Activated T-cell treated with anti-CD3 and anti-CD28 coated beads for 48 hours (primary cell): ENCODE results near the gene ATP13A5.

Experiments
- DNase-seq: peaks from one replicate; pipeline ENCODE4 v3.0.0-alpha.2; 2020; ENCODE audit warnings: low read depth

Gene ATP13A5

DNA sequence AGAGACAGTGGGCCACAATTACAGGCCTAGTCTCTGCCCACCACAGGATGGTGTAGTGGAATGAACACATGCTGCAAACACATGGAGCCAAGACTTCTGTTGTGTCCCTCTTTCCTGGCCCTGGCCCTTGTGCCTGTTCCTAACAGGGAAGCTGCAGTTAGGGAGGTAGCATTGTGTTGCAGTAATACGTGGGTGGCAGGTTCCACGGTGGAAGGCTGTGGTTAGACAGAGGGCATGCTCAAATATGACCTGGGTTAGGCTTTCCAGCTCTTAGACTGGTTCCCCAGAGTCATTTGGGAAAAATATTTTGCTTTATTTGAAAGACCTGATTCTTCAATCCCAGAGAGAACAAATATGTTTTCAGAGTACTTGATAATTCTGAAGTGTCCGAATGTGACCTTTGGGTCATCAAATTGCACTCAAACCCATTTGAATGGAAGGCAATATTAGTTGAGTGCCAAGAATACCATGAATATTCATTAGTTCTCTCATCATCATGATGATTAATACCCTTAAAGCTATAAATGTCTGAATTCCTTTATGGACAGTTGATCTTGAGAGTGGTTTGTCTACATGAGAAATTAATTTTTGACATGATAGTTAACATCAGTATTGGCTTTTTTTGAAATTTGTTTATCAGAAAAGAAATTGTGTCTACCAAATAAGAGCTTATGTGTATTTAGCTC lies 109.1 kb downstream of the ATP13A5 start:
- no peak for DNase-seq

DNA sequence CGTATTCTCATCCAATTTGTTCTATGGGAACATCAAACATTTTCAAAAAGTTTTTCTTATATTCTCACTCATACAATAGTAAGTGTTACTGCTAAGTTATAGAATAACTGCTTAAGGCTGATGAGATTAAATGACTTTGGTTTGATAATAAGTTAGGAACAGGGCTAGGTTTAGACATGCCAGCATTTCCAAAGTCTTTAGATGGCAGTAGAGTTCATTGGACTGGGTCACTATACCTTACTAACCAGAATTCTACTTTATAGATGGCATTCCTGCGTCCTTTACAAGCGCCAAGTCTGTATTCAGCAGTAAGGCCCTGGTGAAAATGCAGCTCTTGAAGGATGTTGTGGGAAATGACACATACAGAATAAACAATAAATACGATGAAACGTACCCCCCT lies 115.8 kb downstream of the ATP13A5 start:
- no peak for DNase-seq

DNA sequence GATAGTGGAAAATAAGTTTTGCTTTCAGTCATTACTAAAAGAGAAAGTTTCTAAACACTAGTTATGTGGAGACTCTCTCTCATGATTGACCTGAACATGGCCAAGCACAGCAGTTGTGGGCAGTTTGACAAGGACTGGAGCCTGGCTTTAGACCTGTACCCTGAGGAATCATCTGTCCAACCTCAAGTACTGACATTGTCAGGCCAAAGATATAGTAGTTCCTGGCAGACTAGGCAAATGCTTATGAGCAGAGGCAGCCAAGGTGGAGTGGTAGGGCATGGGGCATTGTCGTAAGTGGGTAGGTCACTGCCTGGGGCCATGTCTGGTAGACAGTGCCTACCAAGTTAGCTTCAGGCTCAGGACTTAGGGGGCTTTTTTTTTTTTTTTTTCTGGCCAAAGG lies 116.6 kb downstream of the ATP13A5 start:
- DNase-seq, result no peak

DNA sequence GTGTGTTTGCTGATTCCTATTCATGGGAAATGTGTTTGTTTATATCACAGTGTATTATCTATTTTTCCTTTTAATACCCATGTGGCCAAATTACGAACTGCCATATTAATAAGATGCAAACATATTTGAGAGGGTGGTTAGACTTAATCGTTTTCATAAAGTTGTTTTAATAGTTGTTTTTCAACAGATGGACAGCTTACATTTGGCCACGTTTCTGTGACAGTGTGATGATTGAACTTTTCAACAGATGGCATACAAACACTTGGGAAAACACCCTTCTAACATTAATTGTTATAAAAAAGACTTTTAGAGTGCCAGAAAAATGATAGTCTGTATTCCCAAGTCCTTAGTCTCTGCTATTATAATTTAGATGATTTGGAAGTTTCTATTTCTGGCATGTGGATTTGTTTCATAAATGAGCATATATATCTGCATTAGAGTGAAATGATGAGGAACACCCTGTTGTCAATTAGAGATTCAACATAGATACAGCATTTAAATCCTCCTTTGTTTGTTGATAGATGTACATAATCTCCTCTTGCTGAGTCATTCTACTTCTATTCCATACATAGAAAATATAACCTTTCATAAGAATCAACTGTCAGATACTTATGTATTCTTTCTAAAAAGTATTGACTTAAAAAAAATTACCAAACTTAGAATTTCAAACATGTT lies 124.4 kb downstream of the ATP13A5 start:
- no peak for DNase-seq

DNA sequence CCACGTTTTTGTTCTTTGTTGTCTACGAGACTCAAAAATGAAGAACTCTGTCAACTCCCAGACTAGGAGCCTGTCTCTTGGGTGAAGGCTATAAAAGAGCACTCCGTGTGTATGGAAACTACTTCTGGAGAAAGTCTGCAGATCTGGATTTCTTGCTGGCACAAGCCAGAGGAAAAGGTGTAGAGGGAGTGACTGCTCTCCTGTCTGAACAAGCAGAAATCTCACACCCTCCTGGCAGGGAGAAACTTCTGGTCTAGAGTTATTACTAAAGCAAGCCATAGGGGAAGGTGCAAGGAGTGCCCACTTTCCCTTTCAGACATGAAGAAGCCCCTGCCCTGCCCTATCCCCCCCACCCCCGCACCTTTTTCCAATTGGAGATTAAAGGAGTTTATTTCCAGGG lies 128.1 kb downstream of the ATP13A5 start:
- no peak for DNase-seq

DNA sequence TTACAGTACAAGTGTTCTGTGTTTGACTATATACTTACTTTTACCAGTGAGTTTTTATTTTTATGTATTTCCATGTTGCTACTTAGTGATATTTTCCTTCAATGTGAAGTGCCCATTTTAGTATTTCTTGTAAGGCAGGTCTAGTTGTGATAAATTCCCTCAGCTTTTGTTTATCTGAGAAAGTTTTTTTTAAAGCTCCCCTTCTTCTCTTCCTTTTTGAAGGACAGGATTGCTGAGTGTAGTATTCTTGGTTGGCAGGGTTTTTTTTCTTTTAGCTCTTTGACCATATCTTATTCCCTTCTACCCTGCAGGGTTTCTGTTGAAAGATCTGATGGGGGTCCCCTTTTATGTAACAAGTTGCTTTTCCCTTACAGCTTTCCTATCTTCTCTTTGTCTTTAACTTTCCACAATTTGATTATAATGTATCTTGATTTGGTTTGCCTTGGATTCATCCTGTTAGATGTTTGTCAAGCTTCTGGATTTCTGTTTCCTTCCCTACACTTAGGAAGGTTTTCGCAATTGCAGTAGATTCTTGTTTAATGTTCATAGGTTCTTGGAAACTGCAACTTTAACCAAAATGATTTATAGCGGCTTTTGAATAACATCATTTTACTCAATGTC lies 129.6 kb downstream of the ATP13A5 start:
- DNase-seq, result no peak

DNA sequence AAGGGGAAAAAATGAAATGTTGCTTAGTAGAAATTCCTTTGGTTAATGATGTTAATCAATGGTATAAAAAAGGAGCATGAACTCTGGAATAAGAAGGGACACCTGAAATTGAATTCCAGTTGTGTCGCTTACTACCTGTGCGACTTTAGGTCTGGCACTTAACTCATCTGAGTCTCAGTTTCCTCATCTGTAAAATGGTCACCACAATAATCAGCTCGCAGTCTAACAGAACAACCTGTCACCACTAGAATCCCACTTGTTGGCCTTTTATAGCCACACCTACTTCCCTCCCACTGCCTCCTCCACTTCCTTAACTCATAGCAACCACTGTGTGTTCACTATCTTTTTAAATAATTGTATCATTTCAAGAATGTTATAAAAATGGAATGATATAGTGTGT lies 135.0 kb downstream of the ATP13A5 start:
- no peak for DNase-seq

DNA sequence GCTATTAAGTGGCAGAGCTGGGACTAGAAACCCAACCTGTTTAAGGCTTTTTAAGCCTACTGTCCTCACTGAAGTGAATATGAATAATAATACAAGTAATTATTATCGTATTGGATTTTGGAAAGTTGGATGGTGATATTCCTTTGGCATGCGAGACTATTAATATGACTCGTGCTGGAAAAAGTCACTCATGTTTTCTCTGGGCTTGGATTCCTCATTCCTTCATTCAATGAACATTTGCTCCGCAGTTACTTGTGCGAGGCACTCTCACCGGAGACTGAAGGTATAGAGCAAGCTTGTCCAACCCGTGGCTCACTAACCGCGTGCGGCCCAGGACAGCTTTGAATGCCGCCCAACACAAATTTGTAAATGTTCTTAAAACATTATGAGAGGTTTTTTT lies 136.8 kb downstream of the ATP13A5 start:
- DNase-seq, result no peak

DNA sequence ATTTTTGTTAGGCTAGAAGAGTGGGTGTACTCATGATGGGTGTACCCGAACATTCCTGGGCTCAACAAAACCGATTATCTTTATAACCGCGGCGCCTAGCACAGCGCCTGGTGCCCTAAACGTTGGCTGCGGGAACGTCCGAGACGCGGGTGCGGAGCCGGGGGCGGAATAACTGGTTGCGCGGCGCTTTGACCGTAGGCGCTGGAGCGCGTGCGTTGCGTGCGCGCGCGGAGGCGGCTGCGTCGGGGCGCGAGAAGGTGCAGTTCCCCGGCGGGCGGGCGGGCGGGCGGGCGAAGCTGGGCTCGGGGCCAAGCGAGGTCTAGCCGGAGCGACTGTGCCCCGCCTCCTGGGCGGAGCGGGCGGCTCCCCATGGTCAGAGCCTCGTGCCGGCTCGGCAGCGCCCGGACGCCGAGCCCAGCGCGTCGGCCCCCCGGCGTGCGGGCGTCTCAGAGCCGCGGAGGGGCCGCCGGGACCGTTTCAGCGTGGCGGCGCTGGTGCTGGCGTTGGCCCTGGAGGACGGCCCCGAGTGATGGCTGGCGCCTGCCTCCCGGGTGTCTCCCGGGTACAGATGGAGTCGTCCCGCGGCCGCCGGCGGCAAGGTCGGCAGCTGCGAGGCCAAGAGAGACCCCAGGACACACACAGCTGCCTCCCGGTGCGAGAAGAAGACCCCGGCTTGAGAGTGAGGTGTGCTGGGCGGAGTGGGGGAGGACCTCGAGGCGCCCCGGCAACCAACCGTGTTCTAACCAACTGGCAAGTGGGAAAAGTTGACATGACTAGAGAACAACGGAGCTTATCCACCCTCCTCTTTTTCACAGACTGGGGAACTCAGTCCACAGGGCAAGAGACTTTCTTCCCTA lies 137.5 kb downstream of the ATP13A5 start, which contains the start of gene PLAAT1:
Gene PLAAT1 (plus strand): TSS at position 373 of the 857 bp plus-strand sequence. CDS start 14,429 bp downstream, outside the sequence.
- DNase-seq, result peak; percentile 38

DNA sequence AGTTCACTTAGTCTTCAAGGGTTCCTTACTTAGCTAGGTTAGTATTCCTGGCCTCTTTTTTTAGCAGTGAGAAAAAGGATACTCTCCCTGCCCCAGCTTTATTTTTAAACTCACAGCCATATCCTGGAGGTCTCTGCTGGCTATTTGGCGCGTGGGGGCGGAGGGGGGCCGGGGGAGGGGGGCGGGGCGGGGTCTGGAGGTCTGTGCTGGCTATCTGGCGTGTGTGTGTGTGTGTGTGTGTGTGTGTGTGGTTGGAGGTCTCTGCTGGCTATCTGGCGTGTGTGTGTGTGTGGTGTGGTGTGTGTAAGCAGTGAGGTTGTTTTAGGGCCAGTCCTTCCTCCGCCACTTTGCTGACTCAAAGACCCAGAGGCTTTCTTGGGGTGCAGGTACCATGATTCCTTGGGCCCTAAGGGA lies 138.1 kb downstream of the ATP13A5 start:
- DNase-seq, result no peak

DNA sequence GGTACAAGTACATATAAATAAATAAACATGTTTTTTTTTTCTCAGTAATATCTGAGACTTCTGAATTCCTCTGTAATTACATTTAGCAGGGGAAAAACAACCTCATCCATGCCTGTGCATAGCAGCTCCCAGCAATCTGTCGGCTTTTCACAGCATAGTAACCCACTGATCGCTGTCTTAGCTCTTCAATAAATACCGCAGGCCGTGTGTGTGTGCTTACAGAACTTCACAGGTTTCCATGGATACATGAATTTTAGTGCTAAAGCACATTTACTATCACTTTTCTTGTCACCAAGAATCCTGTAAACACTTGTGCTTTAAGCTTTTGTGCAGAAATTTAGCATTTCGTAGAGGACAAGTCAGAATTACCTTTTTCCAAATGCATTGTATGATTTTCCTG lies 141.5 kb downstream of the ATP13A5 start:
- DNase-seq, result no peak

DNA sequence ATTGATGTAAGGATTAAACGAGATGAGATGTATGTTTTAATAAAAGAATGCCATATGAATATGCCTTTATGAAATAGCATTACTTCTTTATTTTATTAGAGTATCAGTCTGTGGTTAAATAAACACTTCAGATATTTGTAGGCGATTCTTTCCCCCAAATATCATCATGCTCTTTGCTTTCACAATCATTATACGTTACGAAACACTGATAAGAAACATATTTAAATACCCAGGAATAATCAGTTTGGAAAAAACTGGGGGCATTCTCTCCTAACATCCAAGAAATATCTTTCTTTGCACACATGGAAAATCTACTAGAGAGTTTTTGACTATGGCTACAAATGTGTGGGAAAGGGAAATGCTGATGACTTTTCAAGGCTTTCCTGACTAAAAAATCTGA lies 142.0 kb downstream of the ATP13A5 start:
- no peak for DNase-seq

DNA sequence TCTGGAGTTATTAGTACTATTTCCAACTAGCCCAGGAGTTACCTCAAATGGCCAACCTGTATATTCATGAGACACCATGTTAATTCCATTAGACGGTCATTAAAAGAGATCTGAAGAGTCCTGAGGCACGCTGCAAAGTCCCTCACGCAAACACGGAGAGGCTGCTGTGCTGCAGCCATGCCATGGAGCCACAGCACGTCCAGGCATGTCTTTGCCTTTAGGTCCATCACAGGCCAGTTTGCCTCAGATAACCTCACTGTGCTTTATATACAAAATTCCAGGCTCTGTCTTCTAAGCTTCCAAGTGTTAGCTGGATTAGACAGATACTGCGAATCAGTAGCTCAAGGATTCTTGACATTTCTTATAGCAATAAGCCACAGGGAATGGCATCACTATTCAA lies 147.4 kb downstream of the ATP13A5 start:
- no peak for DNase-seq

DNA sequence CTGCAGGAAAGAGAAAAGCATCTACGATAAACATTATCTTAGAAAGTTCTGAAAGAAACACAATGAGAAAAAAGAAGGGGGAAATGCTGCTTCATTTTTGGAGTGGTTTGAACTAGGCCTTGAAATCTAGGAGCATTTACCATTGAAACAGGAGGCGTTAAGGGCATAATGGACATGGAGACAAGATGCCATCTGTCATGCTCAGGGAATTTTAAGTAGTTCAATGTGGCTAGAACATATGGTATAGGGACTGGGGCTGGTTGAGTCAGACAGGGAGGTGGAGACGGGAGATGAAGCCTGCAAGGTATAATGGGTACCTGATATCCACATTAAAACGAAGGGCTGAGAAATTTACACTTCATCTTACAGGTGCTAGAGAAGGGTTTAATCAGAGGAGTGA lies 147.9 kb downstream of the ATP13A5 start:
- DNase-seq, result no peak

DNA sequence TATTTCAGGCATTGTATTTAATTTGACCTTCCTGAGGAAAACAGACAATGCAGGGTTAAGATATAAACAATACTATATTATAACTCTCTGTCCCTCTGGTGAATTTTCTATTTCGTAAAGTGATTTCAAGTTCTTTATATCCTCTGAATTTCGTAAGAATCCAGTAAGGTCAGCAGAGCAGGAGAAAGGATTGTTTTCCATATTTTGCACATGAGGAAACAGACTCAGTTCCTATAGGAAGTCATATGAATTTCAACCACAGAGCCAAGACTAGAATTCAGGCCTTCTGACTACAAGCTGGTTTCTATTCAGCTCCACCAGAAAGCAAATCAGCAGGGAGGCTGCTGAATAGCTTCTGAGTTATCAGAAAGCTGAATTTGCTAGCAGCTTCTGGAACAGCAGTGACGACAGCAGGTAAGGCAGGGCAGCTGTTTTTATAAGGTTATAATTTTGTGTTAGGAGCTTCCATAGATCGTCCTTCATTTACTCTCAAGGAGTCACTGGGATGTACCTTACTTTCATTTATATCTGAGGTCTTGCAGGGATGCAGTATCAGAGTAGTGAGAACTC lies 148.6 kb downstream of the ATP13A5 start:
- DNase-seq, result no peak

DNA sequence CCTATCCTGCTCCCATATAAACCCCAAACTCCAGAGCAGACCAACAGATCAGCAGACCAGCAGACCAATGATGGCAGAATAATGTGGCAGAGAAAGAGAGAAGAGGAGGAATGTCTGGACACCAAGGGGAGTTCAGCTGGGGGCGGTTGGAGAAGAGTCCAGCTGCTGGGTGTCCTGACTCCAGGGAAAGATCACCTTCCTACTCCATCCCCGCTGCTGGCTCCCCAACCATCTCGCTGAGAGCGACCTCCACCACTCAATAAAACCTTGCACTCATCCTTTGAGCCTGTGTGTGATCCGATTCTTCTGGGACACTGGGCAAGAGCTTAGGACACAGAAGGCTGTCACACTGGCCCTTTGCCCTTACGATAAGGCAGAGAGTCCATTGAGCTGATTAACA lies 150.3 kb downstream of the ATP13A5 start:
- DNase-seq, result no peak

DNA sequence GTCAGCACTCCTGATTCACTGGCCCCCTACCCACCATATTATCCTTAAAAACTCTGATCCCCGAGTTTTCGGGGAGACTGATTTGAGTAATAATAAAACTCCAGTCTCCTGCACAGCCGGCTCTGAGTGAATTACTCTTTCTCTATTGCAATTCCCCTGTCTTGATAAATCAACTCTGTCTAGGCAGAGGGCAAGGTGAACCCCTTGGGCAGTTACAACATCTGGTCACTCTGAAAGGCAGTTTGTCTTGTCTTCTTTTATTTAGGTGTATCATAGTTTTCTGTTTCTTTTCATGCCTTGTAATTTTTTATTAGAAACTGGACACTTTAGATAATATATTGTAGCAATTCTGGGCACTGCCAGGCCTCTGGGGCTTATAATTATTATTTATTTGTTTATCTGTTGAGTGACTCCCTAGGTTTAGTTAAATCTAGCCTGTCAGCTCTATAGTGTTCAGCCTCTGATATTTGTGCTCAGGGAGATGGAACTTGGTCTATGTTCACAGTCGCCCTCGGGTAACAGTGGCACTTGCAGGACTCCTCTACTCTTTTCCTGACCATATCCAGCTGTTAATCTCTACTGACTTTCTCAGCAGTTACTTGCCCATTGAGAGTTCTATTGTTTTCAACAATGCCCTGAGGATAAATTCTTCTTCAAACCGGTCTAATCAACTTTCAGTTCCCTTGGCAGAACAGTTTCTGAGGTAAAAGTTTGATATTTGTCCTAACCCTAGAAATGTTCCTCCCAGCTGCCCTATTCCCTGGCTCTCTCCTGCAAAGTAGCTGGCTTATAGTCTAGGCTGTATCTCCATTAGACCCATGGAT lies 153.0 kb downstream of the ATP13A5 start:
- DNase-seq, result no peak
